Left cardiac atrium (tissue), 4 donors: ENCODE results near the gene CDH13. TPM values are rescaled to one million over a fixed set of nuclear protein-coding genes. Genes with fewer than 3 reads are reported as not detected.

ENCODE experiments used
- ATAC-seq, 2 donors: fragments of 200-7000 bp; cut with Tn5 transposase; one replicate each; pipeline ENCODE4 v1.9.1; 2020; ENCODE audit warnings: mild to moderate bottlenecking in 2 of 2, moderate library complexity in 2 of 2
- DNase-seq: peaks from one replicate; pipeline ENCODE4 v3.0.0-alpha.2; 2020
- intact Hi-C, 2 donors: fragments of 100-400 bp; cut with DNase I; formaldehyde crosslinking; loops; one replicate each; pipeline versions ENCODE4 v1.14.1 to v1.15.1; 2022 to 2023
- total RNA-seq, 2 donors: library from RNA; stranded (reverse); fragmentation: NEBNext Ultra II Directional; extraction: Animal tissue kit (Norgen Biotek cat#: 25700); gene quantifications; one replicate each; pipeline ENCODE4 v1.2.1, GENCODE V29; 2021
- donor health status: DM: no; HTN: yes; CAD: no.
- donor health status: DM: no; HTN: yes; CAD: no; lungs with severe emphysema.
- donor health status: DM: yes; HTN: yes; CAD: no.
- donor health status: Dilated cardiomyopathy.

CDH13 gene
- total RNA-seq, 2 donors from 2014 or later, result 68.6 to 100 TPM

DNA sequence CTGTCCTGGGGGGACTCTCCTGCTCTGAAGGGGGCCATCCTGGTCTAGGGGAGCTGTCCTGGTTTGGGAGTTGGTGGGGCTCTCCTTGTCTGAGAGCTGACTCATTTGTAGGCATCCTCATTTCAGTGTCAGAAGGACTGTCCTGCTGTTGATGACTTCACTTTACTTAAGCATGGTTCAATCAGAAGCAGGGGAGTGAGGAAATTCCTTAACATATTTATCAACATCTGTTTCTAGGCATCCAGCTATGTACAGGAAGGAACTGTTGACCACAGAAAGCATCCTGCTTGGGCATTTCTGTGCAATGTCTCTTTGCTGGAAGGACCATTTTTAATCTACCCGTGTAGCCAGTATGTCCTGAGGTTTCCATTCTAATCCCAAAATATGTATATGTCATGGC is 678.3 kb downstream of the CDH13 start:
- ATAC-seq (no peak), DNase-seq (no peak)
- intact Hi-C loops, result no loop called here

DNA sequence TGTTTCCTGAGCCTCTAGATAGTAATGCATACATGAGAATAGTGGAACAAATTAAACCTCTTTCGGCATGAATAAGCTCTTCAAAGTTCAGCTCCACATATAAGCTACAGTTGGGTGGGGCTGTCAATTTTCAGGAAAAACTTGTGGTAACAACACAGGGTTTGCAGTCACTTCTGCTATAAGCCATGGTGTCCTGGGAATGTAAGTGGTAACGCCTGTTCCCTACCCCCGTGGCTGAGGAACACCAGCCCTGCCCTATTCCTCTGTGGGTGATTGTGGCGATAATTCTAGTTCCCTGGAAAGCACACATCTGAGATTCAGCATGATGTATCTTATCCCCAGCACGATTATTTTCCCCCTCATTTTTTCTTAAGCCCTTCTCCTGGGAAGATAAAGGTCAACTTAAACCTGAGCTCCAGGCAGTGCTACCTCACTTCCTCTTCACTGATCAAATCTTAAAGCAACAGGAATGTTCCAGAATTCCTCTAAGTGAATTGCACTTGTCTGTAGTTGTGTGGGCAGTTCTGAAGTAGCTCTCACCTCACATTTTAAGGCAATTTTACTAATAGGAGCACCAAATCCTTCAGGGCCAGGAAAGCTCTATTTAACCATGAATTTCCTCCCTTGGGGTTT is 680.3 kb downstream of the CDH13 start:
- ATAC-seq, result no peak
- intact Hi-C loops, result no loop called here

DNA sequence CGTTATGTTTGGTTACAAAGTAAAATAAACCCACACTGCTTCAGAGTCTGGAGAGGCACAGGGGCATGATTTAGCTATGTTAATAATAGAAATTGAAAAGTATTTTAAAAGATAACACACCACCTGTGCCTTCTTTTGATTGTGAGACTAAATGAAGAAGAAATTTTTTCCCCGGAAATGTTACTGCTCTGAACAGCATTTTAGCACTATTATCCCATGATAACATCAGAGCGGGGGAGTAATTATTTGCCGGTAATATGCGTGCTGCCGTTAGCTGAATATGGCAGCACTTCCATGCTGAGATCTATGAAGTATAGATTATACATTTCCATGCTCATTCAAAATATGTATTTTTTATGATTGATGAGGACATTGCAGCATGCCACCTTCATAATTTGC is 680.8 kb downstream of the CDH13 start:
- no peak for ATAC-seq
- DNase-seq, result no peak
- intact Hi-C loops, result no loop called here

More for the DNA sequence above, 680.3 kb downstream of the CDH13 start:
- no peak for DNase-seq

DNA sequence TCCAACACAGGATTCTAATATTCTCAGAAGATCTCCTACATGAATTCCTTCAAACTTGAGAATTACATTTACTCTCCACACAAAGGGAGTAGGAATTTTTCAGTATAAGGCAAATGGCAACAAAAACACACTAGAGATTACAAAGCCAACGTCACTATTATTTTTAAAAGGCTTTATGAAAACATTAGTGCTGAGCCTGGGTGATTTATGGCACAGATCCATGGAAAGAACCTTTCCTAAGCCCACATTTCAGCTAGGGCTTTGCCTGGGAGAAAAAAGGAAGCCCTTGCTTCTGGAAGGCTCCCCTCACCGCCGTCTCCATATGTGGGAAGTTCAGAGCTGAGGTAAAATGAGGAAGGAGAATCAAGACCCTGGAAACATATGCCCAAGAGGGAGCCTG is 681.6 kb downstream of the CDH13 start:
- intact Hi-C loops, result no loop called here
- ATAC-seq (no peak), DNase-seq (no peak)

DNA sequence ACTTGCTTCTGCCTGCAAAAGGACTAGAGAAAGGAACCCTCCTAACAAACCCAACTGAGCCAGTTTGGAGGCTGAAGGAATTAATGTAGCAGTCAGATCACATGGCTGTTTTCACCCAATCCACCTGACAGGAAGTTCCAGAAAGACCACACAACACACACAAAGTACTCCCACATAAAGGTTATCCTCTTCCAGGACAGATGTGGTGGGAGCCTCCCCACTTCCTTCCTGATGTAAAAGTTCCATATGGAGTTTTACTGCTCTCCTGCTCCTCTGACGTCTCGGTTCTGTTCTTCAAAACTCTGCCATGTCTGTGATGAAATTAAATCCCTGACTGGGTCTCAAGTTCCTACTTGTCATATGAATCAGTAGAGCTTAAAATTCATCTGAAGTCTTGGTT is 684.0 kb downstream of the CDH13 start:
- no peak for DNase-seq
- no peak for ATAC-seq
- intact Hi-C loops, result no loop called here

DNA sequence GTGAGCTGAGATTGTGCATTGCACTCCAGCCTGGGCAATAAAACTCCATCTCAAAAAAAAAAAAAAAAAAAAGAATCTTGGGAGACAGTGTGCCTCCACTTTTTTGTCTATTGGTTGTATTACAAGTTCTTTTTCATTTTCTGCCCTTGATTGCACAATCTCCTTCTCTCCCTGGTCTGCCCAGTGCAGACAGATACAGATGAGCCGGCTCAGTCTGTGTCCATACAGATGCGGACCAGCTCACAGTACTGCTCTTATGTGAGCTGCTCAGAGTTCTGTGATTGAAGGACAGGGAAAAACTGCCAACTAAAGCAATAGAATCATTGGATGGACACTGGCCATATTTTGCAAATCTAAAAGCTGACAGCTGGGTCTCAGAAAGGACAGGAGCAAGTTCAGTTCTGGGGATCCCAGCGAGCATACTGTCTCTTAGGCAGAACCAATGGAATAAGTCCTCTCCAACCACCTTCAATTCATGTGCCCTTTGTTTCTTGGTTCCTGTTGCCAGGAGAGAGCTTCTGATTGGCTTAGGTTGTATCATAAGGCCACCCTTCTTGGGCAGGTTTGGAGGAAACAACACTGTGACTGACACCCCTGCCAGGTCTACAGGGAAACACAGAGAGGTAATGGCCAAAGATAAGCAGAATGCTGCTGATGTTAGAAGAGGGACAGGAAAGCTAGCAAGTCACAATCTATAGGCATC is 685.4 kb downstream of the CDH13 start:
- DNase-seq (no peak), ATAC-seq (no peak)
- intact Hi-C loops, result no loop called here

DNA sequence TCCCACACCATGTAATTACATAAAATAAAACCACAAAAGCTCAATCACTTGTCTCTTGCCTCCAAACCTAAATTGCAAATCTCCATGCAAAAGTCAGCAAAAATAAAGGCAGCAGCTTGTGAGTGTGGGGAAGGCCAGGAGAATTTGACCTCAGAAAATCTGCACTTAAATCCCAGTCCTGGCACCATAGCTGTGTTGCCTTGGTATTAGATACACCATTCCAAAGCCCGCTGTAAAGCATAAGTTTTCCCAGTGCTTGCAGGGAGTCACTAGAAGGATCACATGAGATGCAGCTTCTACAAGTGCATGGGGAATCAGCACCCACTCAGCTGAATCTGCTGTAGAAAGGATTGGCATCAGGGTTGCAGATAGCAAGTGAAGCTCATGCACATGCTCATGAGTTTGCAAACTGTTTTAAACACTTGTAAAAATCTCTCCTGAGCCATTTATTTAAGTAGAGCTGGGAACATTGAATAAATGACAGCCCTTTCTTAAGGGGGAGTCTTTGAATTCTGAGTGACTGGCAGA is 686.0 kb downstream of the CDH13 start:
- DNase-seq, result no peak
- no peak for ATAC-seq
- intact Hi-C loops, result no loop called here

DNA sequence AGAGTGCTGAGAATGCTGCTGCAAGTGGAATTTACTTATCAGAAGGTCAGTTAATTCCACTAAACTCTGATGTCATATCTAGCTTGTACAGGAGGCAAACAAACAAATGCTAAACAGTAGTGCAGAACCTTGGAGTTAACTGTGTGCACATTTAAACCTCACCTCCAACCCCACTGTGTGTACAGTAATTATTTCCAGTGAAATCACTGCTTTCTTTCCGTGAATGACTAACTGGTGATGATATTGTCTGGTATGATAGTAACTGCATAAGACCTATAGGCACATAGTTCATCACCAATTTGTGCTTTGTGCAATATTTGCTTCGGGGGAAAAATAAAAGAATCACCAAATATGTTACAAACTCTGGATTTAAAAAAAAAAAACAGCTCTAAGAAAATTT is 688.5 kb downstream of the CDH13 start:
- intact Hi-C loops, result no loop called here
- no peak for ATAC-seq
- DNase-seq, result no peak

DNA sequence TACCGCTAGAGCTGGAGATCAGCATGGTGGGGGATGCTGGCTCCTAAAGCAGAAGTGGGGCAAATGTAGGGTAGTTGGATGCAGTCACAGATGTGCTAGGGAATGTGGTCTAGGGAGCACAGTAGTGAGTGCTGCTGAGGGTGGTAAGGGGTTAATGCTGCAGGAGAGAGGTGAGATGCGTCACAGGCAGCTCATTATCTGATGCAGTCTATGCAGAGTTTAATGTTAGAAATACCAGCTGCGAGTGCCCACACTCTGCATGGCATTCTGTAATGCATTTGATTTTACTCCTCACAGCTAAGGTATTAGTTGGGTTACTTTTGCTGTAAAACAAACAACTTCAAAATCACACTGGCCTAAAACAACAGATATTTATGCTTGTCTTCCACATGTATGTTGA is 689.7 kb downstream of the CDH13 start:
- DNase-seq (no peak), ATAC-seq (no peak)
- intact Hi-C loops, result no loop called here

DNA sequence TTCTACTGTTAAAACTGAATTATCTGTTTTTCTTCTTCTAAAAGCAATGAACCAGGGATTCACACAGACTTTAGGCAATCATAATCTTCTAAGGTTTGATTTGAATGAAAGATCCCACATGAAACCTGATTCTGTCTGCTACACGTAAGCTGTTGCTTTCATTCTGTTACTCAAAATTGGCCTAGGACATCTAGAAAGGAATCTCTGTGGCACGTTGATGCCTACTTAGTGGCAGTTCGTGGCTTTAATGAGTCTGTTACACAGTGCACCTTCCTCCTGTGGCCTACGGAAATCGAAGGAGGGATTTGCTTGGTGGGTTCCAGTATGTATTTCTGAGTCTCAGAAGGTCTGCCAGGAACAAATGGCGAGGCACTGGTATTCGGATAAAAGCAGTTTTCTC is 691.6 kb downstream of the CDH13 start:
- no peak for ATAC-seq
- intact Hi-C loops, result no loop called here
- DNase-seq, result no peak

DNA sequence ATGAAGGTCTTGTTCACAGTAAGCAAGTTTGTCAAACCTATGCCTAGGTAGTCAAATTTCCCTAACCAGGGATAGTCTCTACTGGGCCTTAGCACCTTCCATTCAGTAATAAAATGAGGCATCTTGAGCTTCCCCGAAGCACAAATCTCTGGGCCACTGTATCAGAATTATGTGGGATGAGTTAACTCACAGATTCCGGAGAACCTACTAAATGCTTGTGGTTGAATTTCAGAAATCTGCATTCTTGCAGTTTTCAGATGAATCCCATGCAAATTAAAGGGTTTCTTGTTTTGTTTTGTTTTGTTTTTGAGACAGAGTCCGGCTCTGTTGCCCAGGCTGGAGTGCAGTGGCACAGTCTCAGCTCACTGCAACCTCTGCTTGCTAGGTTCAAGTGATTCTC is 702.2 kb downstream of the CDH13 start:
- intact Hi-C loops, result no loop called here
- DNase-seq (no peak), ATAC-seq (no peak)

DNA sequence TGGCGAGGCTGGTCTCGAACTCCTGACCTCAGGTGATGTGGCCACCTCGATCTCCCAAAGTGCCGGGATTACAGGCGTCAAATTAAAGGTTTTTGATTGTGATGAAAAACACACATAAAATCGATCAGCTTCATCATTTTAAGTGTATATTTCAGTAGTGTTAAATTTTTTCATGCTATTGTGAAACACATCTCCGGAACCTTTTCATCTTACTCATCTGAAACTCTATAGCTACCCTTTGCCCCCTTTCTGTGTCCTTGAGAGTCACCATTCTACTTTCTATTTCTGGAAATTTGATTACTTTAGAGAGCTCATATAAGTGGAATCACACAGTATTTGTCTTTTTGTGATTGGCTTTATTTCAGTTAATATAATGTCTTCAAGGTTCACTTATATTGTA is 702.7 kb downstream of the CDH13 start:
- ATAC-seq (no peak), DNase-seq (no peak)
- intact Hi-C loops, result no loop called here

DNA sequence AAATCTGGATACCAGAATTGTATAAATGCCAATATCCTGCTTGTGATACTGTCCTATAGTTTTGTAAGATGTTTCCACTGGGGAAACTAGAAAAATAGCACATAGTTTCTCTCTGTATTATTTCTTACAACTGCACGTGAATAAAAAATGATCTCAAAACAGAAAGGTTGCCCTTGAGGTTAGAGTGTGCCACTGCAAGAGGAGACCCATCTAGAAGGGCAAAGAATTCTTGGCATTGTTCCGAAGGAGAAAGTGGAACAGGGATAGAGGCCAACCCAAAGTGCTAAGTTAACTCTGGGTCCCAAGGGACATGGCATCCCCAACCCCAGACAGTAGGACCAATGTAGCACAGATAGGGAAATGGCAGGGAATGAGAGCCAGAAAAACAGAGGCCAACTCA is 703.5 kb downstream of the CDH13 start:
- no peak for ATAC-seq
- no peak for DNase-seq
- intact Hi-C loops, result no loop called here

DNA sequence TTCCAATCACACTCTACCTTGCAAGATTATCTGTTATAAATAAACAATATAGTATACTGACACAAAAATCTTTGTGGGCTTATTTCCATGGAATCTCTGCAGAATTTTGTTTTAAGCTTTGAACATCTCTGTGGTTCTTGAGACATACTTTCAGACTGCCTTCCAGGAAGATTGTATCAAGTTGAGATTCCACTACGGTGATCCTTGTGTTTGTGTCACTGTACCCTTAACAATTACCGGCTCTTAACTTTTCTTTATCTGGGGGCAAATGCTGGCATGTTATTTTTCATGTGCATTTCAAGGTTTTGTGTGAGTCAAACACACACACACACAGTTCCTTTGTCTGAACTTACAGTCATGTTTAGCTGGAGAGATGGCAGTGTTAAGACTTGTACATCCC is 708.3 kb downstream of the CDH13 start:
- DNase-seq, result no peak
- intact Hi-C loops, result no loop called here
- no peak for ATAC-seq

DNA sequence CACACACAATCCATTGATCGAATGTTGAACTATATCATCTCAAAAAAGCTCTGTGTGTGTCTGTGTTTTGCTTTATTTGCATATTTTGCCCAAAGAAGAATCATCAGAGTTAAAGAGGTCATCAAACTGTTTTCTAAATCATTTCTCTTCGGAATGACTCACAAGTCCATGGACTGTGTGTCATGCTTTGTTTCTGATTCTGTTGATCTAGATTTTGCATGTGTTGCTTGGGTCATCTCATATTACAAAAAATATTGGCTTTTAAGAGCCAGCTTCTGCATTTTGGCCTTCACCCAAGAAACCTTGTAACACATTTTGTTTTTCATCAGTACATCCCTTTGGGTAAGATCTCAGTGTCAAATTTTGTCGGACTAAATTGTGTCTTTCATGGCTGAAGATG is 709.8 kb downstream of the CDH13 start:
- intact Hi-C loops, result no loop called here
- no peak for ATAC-seq
- no peak for DNase-seq

DNA sequence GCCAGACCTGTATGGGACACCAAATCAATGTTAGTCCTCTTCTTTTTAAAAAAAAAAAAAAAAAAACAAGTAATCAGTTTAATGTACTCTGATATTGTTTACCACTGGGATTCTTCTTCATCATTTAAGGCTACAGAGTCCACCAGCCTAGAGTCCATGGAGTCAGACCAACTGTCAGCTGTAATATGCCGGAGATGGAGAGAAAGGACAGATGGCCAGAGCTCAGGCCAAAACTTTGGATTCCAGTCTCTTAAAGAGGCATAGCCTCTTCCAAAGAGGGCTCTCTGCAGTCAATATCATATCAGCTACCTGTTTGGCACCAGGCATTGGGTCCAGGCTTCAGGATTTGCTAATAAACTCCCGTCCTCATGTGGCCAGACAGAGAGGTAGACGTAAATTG is 711.4 kb downstream of the CDH13 start:
- peak in 1 of 2 donors; percentile 44 for ATAC-seq
- intact Hi-C loops, result no loop called here
- no peak for DNase-seq

DNA sequence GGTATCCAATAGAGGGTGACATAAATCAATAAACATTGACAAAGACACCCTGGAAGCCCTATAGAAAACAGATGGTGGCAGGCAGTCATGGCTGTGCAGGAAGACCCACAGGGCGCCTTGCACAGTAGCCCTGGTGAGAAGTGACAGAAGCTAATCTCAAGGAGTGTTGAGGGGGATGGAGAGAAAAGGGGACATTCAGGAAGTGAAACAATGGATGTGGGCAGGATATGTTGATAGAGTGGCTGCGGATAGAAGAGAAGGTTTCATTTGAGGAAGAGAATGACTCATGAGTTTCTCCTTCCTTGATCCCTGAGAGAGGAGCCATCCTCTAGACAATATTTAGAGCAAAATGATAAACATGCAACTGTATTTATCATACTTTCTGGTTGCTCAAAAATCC is 712.2 kb downstream of the CDH13 start:
- no peak for ATAC-seq

DNA sequence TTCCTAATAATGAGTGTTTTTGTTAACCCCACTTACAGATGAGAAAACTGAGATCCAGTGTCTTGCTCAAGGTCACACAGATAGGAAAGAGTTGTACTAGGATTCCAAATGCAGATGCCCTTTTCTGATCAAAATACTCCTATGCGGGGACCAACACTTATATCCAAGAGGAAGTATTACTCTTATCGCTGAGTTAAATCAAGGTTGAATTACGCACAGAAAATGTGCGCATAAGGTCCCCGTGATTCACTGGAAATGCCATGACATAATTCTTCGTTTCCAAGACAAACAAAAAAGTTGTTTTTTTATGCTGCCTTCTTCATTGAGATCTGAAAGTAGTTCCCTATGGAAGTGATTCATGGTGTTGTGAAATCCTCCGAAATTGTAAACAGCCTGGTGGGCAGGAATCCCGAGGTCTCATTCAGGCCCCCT is 717.2 kb downstream of the CDH13 start:
- ATAC-seq, result no peak
- intact Hi-C loops, result no loop called here
- no peak for DNase-seq

More for the DNA sequence above, 712.2 kb downstream of the CDH13 start:
- DNase-seq, result no peak
- intact Hi-C loops, result no loop called here

DNA sequence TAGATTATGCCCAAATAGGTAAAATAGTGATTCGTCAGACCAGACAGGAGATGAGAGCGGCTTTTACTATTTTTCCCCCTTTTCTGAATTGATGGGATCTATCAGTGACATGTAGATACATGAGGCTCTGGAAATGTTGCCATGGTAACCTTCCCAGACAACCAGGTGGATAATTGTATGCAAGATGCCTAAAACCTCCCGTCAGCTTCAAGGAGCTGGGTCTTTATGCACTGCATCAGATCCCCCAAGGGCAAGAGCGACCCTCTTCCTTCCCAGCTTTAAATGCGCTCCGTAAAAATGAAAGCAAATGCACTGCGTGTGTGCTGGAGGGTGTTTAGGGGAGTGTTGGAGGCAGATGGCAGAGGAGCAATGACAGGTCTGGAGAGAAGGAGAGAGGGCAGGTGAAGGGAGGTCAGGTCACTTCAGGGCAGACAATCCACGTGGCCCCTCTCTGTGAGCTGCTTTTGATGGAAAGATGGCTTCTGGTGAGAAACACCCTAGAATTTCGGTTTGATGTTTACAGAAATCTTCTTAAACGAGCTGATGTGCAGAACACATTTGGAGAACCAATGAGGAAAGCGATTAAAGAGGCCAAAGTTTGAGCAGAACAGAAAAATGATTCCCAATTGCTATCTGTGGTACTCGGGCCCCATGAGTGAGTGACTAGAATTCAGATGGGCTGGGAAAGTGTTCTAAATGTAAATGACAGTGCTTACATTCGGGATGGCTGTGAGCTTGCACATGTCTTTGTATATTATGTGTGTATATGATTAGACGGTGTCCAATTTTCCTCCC is 719.3 kb downstream of the CDH13 start:
- no peak for DNase-seq
- intact Hi-C loops, result no loop called here
- ATAC-seq, result no peak

DNA sequence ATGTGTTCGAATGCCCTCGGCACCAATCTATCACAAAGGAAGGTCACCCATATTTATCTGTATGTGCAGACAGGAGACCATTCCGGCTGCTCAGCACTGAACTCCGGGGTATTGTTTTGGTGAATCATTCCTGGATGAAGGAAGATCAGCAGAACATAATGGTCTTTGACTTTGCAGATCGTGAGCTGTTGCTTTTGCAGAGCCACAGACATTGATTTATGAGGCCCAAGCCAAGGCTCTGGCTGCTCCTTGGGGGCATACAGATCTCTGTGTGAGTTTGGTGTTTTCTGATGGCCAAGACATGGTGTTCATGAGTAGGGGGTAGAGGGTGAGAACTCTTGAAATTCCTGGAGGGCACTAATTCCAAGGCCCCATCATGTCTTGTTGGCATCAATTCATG is 722.2 kb downstream of the CDH13 start:
- no peak for DNase-seq
- no peak for ATAC-seq
- intact Hi-C loops, result no loop called here
